Thyroid gland (tissue), 4 donors: ENCODE measurements around the gene ANGPTL8. TPM values are rescaled to one million over a fixed set of nuclear protein-coding genes. Genes with fewer than 3 reads are reported as not detected.

Source experiments
- DNase-seq, 2 donors: peaks; one replicate each; pipeline ENCODE4 v3.0.0-alpha.2; 2019
- H3K27ac ChIP-seq, 3 donors: fragments of 200-600 bp; sonication (generic); 1 replicate in 2 of 3; 2 replicates in 1 of 3; pipeline ENCODE4 v1.5.1; 2016 to 2019; ENCODE audit warnings: mild to moderate bottlenecking in 1 of 3, moderate library complexity in 1 of 3
- H3K27me3 ChIP-seq: fragments of 200-600 bp; sonication (generic); one replicate; pipeline ENCODE4 v1.5.1; 2019
- H3K36me3 ChIP-seq, 2 donors: fragments of 200-600 bp; sonication (generic); one replicate each; pipeline ENCODE4 v1.5.1; 2016 to 2019
- H3K4me1 ChIP-seq, 2 donors: fragments of 200-600 bp; sonication (generic); one replicate each; pipeline ENCODE4 v1.5.1; 2017 to 2019
- H3K4me3 ChIP-seq, 3 donors: fragments of 200-600 bp; sonication (generic); replicated peaks in 1 of 3; 1 replicate in 2 of 3; 2 replicates in 1 of 3; pipeline ENCODE4 v1.5.1; 2016; ENCODE audit warnings: mild to moderate bottlenecking in 1 of 3
- H3K9me3 ChIP-seq: fragments of 200-600 bp; sonication (generic); one replicate; pipeline ENCODE4 v1.5.1; 2017
- CTCF ChIP-seq, 6 experiments: fragments of 200-600 bp in 3 of 6; fragments of 450-650 bp in 3 of 6; sonication (generic) in 3 of 6; IDR thresholded peaks; one replicate each; pipeline ENCODE4 v1.5.1; 2016 to 2019; ENCODE audit warnings: antibody characterized with exemption in 6 of 6, mild to moderate bottlenecking in 2 of 6, inconsistent platforms in 1 of 6, moderate library complexity in 1 of 6
- POLR2A ChIP-seq, 2 donors: fragments of 450-650 bp; IDR thresholded peaks; one replicate each; pipeline ENCODE4 v1.6.1; 2017; ENCODE audit warnings: antibody characterized with exemption in 2 of 2, mild to moderate bottlenecking in 2 of 2, moderate library complexity in 1 of 2
- whole genome bisulfite sequencing, 2 donors: methylation state at CpG; one replicate each; pipeline ENCODE4 v1.1.5; 2017; 5-methylcytosine and 5-hydroxymethylcytosine counted together
- intact Hi-C: fragments of 100-400 bp; cut with DNase I; formaldehyde crosslinking; loops from one replicate; pipeline ENCODE4 v1.15.1; 2023
- total RNA-seq, 4 donors: library from RNA; depleted of rRNA; stranded (reverse); fragments of >200 nt; gene quantifications; one replicate each; pipeline ENCODE4 v1.2.3, GENCODE V29; 2016

Gene ANGPTL8
- total RNA-seq, 4 donors from 2014 or later: 3.4 TPM; not detected in 3

GRCh38 chr19:11208561-11209471 is 30.6 kb upstream of the ANGPTL8 start:
- TF ChIP-seq CTCF (IDR thresholded peaks at IDR 0.05) (no peak), POLR2A (IDR thresholded peaks at IDR 0.05) (no peak)
- Histone ChIP-seq H3K4me3 (no peak overlapping the region), H3K36me3 (peaks cover 22 to 30% of the 10 kb centered on the region in 2 donors), H3K27ac (no peak overlapping the region), H3K4me1 (peaks cover 13 to 17% of the 10 kb centered on the region in 2 donors), H3K9me3 (no peaks in the 10 kb centered on the region), H3K27me3 (no peaks in the 10 kb centered on the region)
- WGBS, 2 donors: 88 to 89% methylated on average over 26 to 36 of the region's 38 CpGs
- DNase-seq: no peak
- intact Hi-C loops: no loop called here

- intact Hi-C loops: no loop called here
- Histone ChIP-seq H3K9me3 (no peaks in the 10 kb centered on the region), H3K27ac (no peak overlapping the region), H3K4me1 (peaks cover 3 to 5% of the 10 kb centered on the region in 2 donors), H3K27me3 (no peaks in the 10 kb centered on the region), H3K4me3 (no peak overlapping the region), H3K36me3 (peaks cover 34 to 38% of the 10 kb centered on the region in 2 donors)
- TF ChIP-seq CTCF (IDR thresholded peaks at IDR 0.05): no peak
- no peak for TF ChIP-seq POLR2A (IDR thresholded peaks at IDR 0.05)
- DNase-seq: no peak
- WGBS, 2 donors: 80 to 87% methylated on average over 2 of the region's 2 CpGs
Observed at GRCh38 chr19:11209839-11210655, 29.4 kb upstream of the ANGPTL8 start.

GRCh38 chr19:11210656-11210928 is 28.8 kb upstream of the ANGPTL8 start:
- DNase-seq: no peak
- Histone ChIP-seq H3K27me3 (no peaks in the 10 kb centered on the region), H3K9me3 (no peaks in the 10 kb centered on the region), H3K36me3 (peaks cover 39 to 44% of the 10 kb centered on the region in 2 donors), H3K4me1 (no peaks in the 10 kb centered on the region), H3K27ac (no peak overlapping the region), H3K4me3 (no peak overlapping the region)
- intact Hi-C loops: no loop called here
- 97 to 100% methylated on average over 1 of the region's 1 CpG for WGBS, 2 donors
- no peak for TF ChIP-seq CTCF (IDR thresholded peaks at IDR 0.05)
- no peak for TF ChIP-seq POLR2A (IDR thresholded peaks at IDR 0.05)

- Histone ChIP-seq H3K27ac (no peak overlapping the region), H3K4me1 (no peaks in the 10 kb centered on the region), H3K4me3 (no peak overlapping the region), H3K36me3 (peaks cover 45 to 50% of the 10 kb centered on the region in 2 donors), H3K27me3 (no peaks in the 10 kb centered on the region), H3K9me3 (no peaks in the 10 kb centered on the region)
- 94 to 95% methylated on average over 6 of the region's 6 CpGs for WGBS, 2 donors
- TF ChIP-seq CTCF (IDR thresholded peaks at IDR 0.05) (no peak), POLR2A (IDR thresholded peaks at IDR 0.05) (no peak)
- intact Hi-C loops: no loop called here
- DNase-seq: no peak
Observed at GRCh38 chr19:11214387-11214786, 25.0 kb upstream of the ANGPTL8 start.
